Loucy (cell line): ENCODE data around the gene PARP8.

Source experiments
- H2AFZ ChIP-seq: fragments of 200-600 bp; sonication (generic); 2 replicates; pipeline ENCODE4 v1.6.0; 2016; ENCODE audit warnings: antibody characterized with exemption, mild to moderate bottlenecking, low read length, moderate library complexity
- H3F3A ChIP-seq: fragments of 200-600 bp; 2 replicates; pipeline ENCODE4 v1.6.0; 2016; ENCODE audit warnings: antibody characterized with exemption, low read depth, mild to moderate bottlenecking
- H3K27me3 ChIP-seq: fragments of 200-600 bp; sonication (generic); 2 replicates; pipeline ENCODE4 v1.6.1; 2014; ENCODE audit warnings: low read length, mild to moderate bottlenecking; ENCODE audit not compliant: insufficient read depth, poor library complexity, severe bottlenecking
- H3K36me3 ChIP-seq: fragments of 200-600 bp; sonication (generic); 2 replicates; pipeline ENCODE4 v1.6.1; 2016; ENCODE audit warnings: low read length; ENCODE audit not compliant: insufficient read depth
- H3K4me1 ChIP-seq: fragments of 200-600 bp; sonication (generic); 2 replicates; pipeline ENCODE4 v1.5.1; 2014; ENCODE audit warnings: low read length, mild to moderate bottlenecking; ENCODE audit not compliant: insufficient read depth, poor library complexity, severe bottlenecking
- H3K4me2 ChIP-seq: fragments of 200-600 bp; sonication (generic); 2 replicates; pipeline ENCODE4 v1.6.0; 2014; ENCODE audit warnings: antibody characterized with exemption, low read length, low read depth, mild to moderate bottlenecking; ENCODE audit not compliant: poor library complexity, severe bottlenecking
- H3K4me3 ChIP-seq: fragments of 200-600 bp; sonication (generic); 2 replicates; pipeline ENCODE4 v1.5.1; 2014; ENCODE audit warnings: low read length, mild to moderate bottlenecking, mixed read lengths; ENCODE audit not compliant: poor library complexity, severe bottlenecking
- H3K79me2 ChIP-seq: fragments of 200-600 bp; sonication (generic); 2 replicates; pipeline ENCODE4 v1.6.1; 2014; ENCODE audit warnings: low read length; ENCODE audit not compliant: insufficient read depth
- H3K9ac ChIP-seq: fragments of 200-600 bp; sonication (generic); 2 replicates; pipeline ENCODE4 v1.6.0; 2014; ENCODE audit warnings: mild to moderate bottlenecking, low read depth, low read length, moderate library complexity; ENCODE audit not compliant: poor library complexity, severe bottlenecking
- H3K9me2 ChIP-seq: fragments of 200-600 bp; sonication (generic); replicated peaks from 2 replicates; pipeline ENCODE4 v1.6.1; 2016; ENCODE audit warnings: low read depth, low read length, mixed read lengths
- H3K9me3 ChIP-seq: fragments of 200-600 bp; sonication (generic); 2 replicates; pipeline ENCODE4 v1.6.1; 2014; ENCODE audit warnings: mild to moderate bottlenecking, antibody characterized with exemption, low read length, low read depth; ENCODE audit not compliant: insufficient read depth
- H4K20me1 ChIP-seq: fragments of 200-600 bp; sonication (generic); 2 replicates; pipeline ENCODE4 v1.6.0; 2014; ENCODE audit warnings: antibody characterized with exemption, low read length, mild to moderate bottlenecking; ENCODE audit not compliant: insufficient read depth, poor library complexity, severe bottlenecking
- CTCF ChIP-seq: fragments of 200-600 bp; sonication (generic); conservative IDR thresholded peaks from 2 replicates; pipeline ENCODE4 v1.5.1; 2014; ENCODE audit warnings: mild to moderate bottlenecking, antibody characterized with exemption, low read length
- EZH2phosphoT487 ChIP-seq: fragments of 200-600 bp; IDR thresholded peaks from 2 replicates; pipeline ENCODE4 v1.6.1; 2018; ENCODE audit warnings: antibody characterized with exemption, mild to moderate bottlenecking, moderate library complexity, borderline replicate concordance

Gene PARP8

DNA sequence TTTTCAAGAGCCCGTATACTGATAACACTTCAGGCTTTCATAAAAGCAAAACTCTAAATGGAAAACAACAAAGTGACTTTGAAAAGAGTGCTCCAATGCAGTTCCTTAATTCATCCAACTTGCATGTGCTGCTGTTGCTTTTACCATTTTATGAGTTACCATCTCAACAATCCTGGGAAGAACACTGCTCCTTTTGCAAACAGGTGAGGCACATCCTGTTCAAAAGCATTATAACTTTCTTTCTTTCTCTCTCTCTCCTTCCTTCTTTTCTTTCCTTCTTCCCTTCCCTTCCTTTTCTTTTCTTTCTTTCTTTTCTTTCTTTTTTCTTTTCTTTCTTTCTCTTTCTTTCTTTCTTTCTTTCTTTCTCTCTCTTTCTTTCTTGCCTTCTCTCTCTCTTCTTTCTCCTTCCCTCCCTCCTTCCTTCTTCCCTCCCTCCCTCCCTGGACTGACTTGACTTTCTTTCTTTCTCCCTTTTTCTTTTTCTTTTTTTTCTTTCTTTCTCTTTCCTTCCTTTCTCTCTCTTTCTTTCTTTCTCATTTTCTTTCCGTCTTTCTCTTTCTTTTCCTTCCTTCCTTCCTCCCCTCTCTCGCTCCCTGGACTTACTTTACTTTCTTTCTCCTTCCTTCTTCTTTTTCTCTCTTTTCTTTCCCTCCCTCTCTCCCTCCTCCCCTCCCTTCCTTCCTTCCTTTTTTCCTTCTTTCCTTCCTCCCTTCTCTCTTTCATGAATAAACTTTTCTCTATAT is 11.2 kb upstream of the PARP8 start:
- TF ChIP-seq EZH2phosphoT487 (no peak), CTCF (no peak)
- Histone ChIP-seq H3K9ac (no peak overlapping the region), H3K4me3 (no peak overlapping the region), H3K79me2 (no peaks in the 10 kb centered on the region), H4K20me1 (no peaks in the 10 kb centered on the region), H3K9me3 (no peaks in the 10 kb centered on the region), H3K9me2 (no peaks in the 10 kb centered on the region), H3K27me3 (no peaks in the 10 kb centered on the region), H3F3A (no peaks in the 10 kb centered on the region), H3K36me3 (no peaks in the 10 kb centered on the region), H3K4me1 (peaks cover 33% of the 10 kb centered on the region), H2AFZ (no peak overlapping the region), H3K4me2 (no peak overlapping the region)

DNA sequence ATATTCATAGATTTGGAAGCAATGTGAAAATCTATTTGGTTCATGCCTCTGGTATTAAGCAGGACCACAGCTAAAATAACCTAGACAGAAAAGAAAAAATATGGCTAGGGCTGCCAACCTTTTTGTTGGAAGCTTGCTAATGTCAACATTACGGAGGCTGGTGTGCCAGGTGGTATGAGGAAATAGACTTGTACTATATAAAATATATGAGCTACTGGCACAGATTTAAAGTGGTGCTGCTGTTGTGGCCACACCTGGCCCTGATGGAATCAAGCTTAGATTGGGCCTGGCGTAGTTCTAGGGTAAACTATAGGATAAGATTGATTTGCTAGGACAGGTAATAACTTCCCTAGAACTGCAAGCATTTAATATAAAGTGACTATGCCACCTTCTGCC is 10.6 kb upstream of the PARP8 start:
- H3K4me1 ChIP-seq = peaks cover 28% of the 10 kb centered on the region
- H4K20me1 ChIP-seq = no peaks in the 10 kb centered on the region
- no peaks in the 10 kb centered on the region for H3K9me3 ChIP-seq
- no peaks in the 10 kb centered on the region for H3K79me2 ChIP-seq
- no peaks in the 10 kb centered on the region for H3K36me3 ChIP-seq
- H3K9me2 ChIP-seq = no peaks in the 10 kb centered on the region
- H3K9ac ChIP-seq = no peak overlapping the region
- no peak overlapping the region for H2AFZ ChIP-seq
- no peak overlapping the region for H3K4me3 ChIP-seq
- H3K4me2 ChIP-seq = no peak overlapping the region
- H3F3A ChIP-seq = no peaks in the 10 kb centered on the region
- TF ChIP-seq EZH2phosphoT487 (no peak), CTCF (no peak)
- no peaks in the 10 kb centered on the region for H3K27me3 ChIP-seq

GRCh38 chr5:50657044-50657443 is 9.4 kb upstream of the PARP8 start:
- Histone ChIP-seq H3K9me3 (no peaks in the 10 kb centered on the region), H3K79me2 (no peaks in the 10 kb centered on the region), H3F3A (no peaks in the 10 kb centered on the region), H2AFZ (no peak overlapping the region), H3K4me3 (no peak overlapping the region), H3K36me3 (no peaks in the 10 kb centered on the region), H3K4me1 (peaks cover 22% of the 10 kb centered on the region), H3K9me2 (no peaks in the 10 kb centered on the region), H3K9ac (no peak overlapping the region), H3K4me2 (no peak overlapping the region), H3K27me3 (no peaks in the 10 kb centered on the region), H4K20me1 (no peaks in the 10 kb centered on the region)
- TF ChIP-seq EZH2phosphoT487 (no peak), CTCF (no peak)
